Activated CD8-positive, alpha-beta memory T cell treated with anti-CD3 and anti-CD28 coated beads, Interleukin-2, amount 50 U/mL, for 1 hour (primary cell): ENCODE data around the gene CALY.
"Not testable (repeated sequence)": the region's sequence is repeated elsewhere in the genome, so short reads cannot be mapped to it uniquely, and the experiment has no call there.

ENCODE experiments used
- DNase-seq: peaks from one replicate; pipeline ENCODE4 v3.0.0-alpha.2; 2020; ENCODE audit errors: extremely low read depth

CALY gene, protein sequence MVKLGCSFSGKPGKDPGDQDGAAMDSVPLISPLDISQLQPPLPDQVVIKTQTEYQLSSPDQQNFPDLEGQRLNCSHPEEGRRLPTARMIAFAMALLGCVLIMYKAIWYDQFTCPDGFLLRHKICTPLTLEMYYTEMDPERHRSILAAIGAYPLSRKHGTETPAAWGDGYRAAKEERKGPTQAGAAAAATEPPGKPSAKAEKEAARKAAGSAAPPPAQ

DNA sequence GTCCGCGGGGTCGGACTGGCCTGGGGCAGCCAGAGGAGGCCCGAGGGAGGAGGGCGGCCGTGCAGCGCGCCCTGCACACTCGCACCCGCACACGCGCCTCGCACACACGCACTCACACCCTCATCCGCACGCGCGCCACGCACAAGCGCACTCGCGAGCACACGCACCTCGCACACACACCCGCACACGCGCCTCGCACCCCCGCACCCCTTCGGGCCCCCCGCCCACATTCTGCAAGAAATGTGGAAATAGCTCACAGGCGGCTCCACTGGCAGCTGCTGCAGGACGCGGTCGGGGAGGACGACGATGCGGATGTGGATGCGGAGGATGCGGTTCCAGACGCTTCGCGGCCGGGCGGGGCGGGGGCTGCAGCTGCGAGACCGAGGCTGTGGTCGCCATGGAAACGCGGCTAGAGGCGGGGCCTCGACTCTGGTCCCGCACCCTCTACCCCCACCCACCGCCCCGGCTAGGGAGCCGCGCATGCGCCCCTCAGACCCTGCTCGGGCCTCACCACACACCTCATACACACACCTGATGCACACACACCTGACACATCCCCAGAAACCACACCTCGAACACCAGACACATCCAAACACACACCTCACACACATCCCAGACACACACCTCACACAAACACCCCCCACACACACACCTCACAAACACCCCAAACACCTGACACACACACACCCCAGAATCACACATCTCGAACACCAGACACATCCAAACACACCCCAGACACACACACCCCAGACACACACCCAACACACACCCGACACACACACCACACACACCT lies at the start of gene CALY:
Gene CALY, minus strand, starts transcription at position 320 of the 793 bp plus-strand sequence. CDS start 7,907 bp downstream, outside the sequence.
- peak; percentile 71 for DNase-seq

- no peak for DNase-seq
Measured at GRCh38 chr10:133385214-133385613, 48.5 kb upstream of the CALY start.

DNA sequence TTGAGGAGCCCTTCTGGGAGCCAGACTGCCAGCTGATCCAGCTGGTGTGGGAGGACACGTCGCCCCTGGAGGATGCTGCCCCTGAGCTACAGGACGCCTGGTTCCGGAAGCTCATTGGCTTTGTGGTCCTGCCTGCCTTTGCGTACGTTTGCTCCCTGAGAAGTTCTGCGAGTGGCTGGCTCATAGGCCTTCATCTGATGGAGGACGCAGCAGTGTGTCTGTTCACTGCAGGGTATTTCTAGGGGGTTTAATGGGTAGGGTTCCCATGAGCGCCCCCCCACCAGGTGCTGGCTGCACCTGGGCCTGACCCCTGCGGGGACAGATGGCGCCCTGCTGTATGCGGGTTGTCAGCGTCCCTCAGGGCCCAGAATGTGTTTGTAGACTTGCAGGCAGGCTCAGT lies 47.4 kb upstream of the CALY start:
- DNase-seq: no peak

DNA sequence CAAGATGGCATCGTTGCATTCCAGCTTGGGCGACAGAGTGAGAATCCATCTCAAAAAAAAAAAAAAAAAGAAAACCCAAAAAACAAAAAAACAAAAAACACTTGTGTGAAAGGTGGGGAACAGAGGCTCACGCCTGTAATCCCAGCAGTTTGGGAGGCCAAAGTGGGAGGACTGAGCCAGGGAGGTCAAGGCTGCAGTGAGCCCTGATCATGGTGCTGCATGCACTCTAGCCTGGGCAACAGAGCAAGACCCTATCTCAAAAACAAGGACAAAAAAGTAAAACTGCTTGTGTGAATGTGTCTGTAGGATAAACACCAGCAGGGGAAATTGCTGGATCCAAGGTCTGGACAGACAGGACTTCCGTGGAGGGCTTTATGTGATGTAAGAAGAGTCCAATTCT lies 46.9 kb upstream of the CALY start:
- no peak for DNase-seq

DNA sequence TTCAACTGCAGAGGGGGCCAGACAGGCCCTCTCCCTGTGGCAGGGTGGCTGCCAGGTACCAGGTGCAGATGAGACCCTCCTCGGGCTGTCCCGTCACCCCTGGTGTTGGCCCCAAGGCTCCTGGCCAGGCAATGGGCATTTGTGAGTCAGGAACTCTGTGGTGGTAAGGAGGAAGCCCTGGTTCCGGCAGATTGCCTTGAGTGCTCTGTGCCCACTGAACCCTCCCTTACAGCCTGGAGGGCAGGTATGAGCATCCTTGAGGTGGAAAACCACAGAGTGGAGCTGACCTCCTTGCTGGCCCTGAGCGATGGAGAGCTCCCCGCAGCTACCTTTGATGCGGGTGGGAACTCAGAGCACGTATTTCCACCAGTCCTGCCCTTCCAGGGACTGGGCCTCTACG lies 44.3 kb upstream of the CALY start:
- no peak for DNase-seq

- no peak for DNase-seq
Measured at GRCh38 chr10:133379801-133380666, 43.3 kb upstream of the CALY start.

GRCh38 chr10:133379152-133379800 lies 42.6 kb upstream of the CALY start, which contains the start of gene PAOX:
TSS of gene PAOX (plus strand) at chr10:133379262. CDS start at chr10:133379317, 55 bp downstream.
- DNase-seq: no peak

GRCh38 chr10:133378251-133379096 lies 41.8 kb upstream of the CALY start:
- no peak for DNase-seq

GRCh38 chr10:133377818-133378250 lies 41.1 kb upstream of the CALY start:
- no peak for DNase-seq

DNA sequence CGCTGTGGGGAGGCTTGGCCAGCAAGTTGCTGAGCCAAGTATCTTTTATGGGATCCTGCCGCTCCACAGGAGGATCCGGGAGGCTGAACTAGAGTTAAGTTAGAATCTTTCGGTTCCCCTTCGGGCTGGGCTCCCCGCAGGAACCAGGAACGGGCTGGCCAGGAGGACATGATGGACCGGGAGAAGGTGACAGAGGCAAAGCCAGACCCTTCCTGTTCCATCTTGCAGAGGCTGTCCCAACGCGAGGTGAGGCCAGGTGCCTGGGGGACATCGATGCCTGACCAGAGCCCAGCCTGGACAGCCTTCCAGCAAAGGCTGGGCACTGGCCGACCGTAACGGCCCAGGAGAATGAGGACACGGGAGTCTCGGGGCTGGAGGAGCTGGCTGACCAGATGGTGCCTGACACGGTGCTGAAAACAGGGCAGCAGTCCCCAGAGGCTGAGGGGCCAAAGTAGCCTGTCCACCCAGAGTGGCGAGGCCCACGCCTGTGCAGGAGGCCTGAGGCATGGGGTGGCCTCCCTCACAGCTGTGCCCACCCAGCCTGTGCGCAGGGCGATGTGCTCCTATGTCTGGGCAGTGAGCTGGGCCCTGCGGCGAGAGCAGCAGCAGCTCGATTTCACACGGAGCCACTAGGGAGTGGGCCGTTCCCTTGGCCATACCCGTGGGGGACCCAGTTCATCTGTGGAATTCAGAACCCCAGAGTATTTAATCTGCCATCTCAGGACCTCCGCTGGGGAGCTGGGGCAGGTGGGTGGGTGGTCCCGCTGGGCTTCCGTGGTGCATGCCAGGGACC lies 40.5 kb upstream of the CALY start:
- no peak for DNase-seq

DNA sequence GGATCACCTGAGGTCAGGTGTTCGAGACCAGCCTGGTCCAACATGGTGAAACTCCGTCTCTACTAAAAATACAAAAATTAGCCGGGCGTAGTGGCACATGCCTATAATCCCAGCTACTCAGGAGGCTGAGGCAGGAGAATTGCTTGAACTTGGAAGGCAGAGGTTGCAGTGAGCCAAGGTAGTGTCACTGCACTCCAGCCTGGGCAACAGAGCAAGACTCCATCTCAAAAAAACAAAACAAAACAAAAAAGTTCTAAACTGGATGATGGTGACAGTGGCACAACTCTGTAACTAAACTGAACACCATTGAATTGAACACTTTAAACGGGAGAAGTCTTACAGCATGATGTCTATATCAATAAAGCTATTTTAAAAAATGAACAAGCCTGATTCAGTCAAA lies 39.5 kb upstream of the CALY start:
- DNase-seq: not testable (repeated sequence)

- DNase-seq: no peak
Measured at GRCh38 chr10:133375357-133376115, 38.8 kb upstream of the CALY start.

DNA sequence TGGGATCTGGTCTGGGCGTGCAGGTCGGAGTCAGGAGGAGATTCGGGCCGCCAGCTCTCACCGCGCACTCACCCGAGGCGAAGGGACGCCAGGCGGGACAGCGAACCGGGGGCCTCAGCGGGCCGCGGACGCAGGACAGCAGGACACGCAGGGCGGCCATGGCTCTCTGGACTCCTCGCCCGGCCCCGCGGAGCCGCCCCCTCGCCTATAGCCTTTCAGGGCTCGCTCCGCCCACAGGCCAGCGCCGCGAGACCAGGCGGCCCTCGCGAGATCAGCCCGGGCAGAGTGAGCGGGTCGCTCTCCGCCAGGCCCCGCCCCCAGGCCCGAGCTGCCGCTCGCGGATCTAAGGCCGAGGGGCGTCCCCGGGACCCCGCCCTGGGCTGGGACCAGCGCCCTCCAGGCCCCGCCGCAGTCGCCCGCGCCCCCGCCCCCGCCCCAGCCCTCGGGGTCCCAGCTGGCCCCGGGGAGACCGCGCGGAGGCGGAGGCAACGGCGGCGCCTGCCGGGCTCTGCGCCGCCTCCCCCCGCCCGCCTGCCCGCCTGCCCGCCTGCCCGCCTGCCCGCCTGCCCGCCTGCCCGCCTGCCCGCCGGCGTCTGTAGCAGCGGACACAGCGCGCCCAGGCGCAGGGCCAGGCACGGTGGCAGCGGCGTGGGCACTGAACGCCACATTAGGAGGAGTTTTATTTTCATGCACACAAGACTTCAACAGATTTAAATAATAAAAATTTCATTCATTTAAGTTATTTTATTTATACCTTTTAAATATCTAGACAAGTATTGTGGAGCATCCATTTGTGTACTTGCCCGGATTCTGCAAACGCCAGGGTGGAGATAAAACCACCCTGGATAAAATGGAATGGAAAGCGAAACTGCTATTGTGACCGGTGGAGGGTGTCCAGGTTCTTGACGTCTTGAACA lies 36.7 kb upstream of the CALY start, which contains the start of gene ECHS1:
Gene ECHS1, minus strand, starts transcription at position 181 of the 917 bp plus-strand sequence. Its CDS starts 21 bp downstream, at position 160.
- peak; percentile 57 for DNase-seq

DNA sequence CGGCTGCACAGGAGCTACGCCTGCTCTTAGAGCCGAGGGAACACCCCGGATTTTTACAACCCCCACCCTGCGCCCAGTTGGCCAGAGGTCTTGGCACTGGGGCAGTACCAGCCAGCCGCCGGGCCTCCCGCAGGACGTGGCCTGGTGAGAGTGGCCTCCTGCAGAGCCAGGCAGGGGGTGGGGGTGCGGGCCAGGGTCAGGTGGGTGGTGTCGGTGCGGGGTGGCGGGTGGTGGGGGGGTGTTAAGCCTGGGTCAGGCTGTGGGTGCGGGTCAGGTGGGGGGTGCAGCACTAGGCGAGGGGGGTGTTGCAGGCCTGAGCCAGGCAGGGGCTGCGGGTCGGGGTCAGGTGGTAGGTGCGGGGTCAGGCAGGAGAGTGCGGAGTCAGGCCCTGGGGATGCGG lies 35.8 kb upstream of the CALY start:
- no peak for DNase-seq

DNA sequence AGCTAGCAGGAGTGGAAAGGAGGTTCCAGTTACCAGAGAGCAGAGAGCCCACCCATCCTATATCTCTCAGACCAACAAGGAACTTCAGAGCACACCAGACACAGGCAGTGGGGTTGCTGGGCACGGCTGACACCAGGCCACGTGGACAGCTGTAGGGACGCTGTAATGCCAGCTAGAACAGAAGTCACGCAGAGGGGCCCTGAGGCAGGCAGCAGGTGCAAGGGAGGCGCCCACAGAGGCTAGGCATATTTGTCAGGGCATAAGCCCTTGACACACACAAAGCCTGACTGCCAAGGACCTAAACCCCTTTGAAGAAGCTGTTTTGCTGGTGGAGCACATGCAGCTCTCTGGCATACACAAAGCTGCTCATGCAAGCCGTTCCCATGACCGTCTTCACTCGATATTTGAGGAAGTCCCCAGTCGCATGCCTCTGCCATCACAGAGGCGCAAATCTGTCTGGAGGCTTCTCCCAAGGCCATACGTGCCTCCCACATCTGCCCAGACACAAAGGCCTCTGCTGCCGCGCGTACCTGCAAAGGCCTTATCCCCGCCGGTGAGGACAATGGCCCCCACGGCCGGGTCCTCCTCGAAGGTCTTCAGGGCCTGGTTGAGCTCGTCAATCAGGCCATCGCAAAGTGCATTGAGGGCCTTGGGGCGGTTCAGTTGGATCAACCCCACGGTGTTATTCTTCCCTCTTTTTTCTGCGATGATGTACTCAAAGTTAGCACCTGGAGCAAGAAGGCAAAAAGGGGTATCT lies 33.5 kb upstream of the CALY start:
- no peak for DNase-seq

DNA sequence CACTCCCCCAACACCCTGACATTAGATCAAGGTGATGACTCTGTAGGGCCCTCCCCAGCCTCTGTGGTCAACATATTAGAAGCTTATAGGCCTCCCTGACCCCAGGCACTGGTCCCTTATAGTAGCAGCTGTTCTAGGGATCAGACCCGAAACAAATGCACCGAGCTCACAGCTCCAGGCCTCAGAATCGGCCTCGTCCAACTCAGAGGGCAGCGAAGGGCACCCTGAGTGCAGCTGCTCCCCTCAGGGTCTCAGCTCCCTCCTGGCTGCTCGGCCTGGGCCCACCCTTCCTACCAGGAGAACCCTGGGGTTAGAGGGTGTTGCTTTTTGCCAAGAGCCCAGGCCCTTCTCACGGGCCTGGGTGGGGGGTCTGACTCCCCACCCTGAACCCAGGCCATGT lies 31.5 kb upstream of the CALY start:
- no peak for DNase-seq

GRCh38 chr10:133367461-133367860 lies 30.8 kb upstream of the CALY start:
- not testable (repeated sequence) for DNase-seq
